NT2/D1 (cell line): ENCODE measurements around the gene TSEN2.

ENCODE experiments used
- SUZ12 ChIP-seq: IDR thresholded peaks from 2 replicates; pipeline ENCODE4 v1.6.1; 2011; ENCODE audit not compliant: insufficient read length, insufficient read depth; ENCODE audit errors: extremely low read depth
- YY1 ChIP-seq: IDR thresholded peaks from 2 replicates; pipeline ENCODE4 v1.6.1; 2011; ENCODE audit not compliant: insufficient read length, insufficient read depth
- ZNF274 ChIP-seq: IDR thresholded peaks from 2 replicates; pipeline ENCODE4 v1.6.1; 2011; ENCODE audit warnings: mild to moderate bottlenecking, low read depth, low read length

DNA sequence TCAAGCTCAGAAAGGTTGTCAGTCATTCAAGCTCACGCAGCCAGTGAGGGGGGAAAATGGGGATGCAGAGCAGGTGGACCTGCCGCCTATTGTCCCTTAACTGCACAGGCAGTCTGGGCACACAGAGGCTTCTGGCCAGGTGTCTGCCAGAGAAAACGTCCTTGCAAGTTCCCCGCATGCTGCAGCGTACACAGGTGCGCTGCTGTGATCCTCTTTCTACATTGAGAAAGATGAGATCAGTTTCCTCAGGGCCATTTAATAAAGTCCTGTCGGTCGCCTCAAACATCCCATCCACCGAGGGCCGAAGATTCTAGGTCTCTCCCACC is 445 bp upstream of the TSEN2 start:
- TF ChIP-seq YY1 (no peak), SUZ12 (no peak), ZNF274 (no peak)
